IgD-negative memory B cell (primary cell): Measurements from ENCODE around the gene MYO16. TPM values are rescaled to one million over a fixed set of nuclear protein-coding genes. Genes with fewer than 3 reads are reported as not detected.

Source experiments
- H3K27ac Mint-ChIP-seq, 3 donors: one replicate each; pipeline ENCODE4 v1.8.0; 2020 to 2022; ENCODE audit warnings: mild to moderate bottlenecking in 3 of 3, mixed read lengths in 3 of 3, moderate library complexity in 1 of 3
- H3K27me3 Mint-ChIP-seq: one replicate; pipeline ENCODE4 v1.8.0; 2021; ENCODE audit warnings: mixed read lengths
- H3K36me3 Mint-ChIP-seq: one replicate; pipeline ENCODE4 v1.8.0; 2020; ENCODE audit warnings: mild to moderate bottlenecking, mixed read lengths
- H3K4me1 Mint-ChIP-seq, 3 donors: one replicate each; pipeline ENCODE4 v1.8.0; 2020 to 2022; ENCODE audit warnings: mixed read lengths in 3 of 3, mild to moderate bottlenecking in 1 of 3
- H3K4me3 Mint-ChIP-seq, 4 donors: one replicate each; pipeline ENCODE4 v1.8.0; 2020 to 2022; ENCODE audit warnings: mild to moderate bottlenecking in 4 of 4, mixed read lengths in 4 of 4, moderate library complexity in 3 of 4
- H3K9me3 Mint-ChIP-seq, 3 donors: one replicate each; pipeline ENCODE4 v1.8.0; 2020 to 2021; ENCODE audit warnings: mixed read lengths in 3 of 3, mild to moderate bottlenecking in 1 of 3
- polyA plus RNA-seq: library from polyadenylated mRNA; unstranded; fragments of 300-500 nt; fragmentation: Illumina TruSeq; gene quantifications from one replicate; pipeline ENCODE4 v1.2.3, GENCODE V29; 2021

The MYO16 gene
- polyA plus RNA-seq, 1 donor from 2014 or later, result not detected

GRCh38 chr13:109160887-109161669 lies 531.7 kb downstream of the MYO16 start:
- Mint-ChIP-seq H3K4me3 (peak overlapping the region in 1 of 4 donors; percentile 58), H3K36me3 (peaks cover 4% of the 10 kb centered on the region), H3K27me3 (peaks cover 25% of the 10 kb centered on the region), H3K4me1 (peaks cover 28 to 36% (median 30%) of the 10 kb centered on the region in 3 donors), H3K9me3 (no peaks in the 10 kb centered on the region), H3K27ac (peak overlapping the region in 1 of 3 donors; percentile 23)

GRCh38 chr13:109162248-109163036 lies 533.0 kb downstream of the MYO16 start:
- Mint-ChIP-seq H3K4me1 (peaks cover 28 to 34% (median 30%) of the 10 kb centered on the region in 3 donors), H3K27me3 (peaks cover 23% of the 10 kb centered on the region), H3K27ac (peak overlapping the region; percentile 84 to 92 (median 88)), H3K4me3 (peak overlapping the region; percentile 31 to 86 (median 73)), H3K9me3 (no peaks in the 10 kb centered on the region), H3K36me3 (peaks cover 4% of the 10 kb centered on the region)

- Mint-ChIP-seq H3K4me3 (peak overlapping the region in 1 of 4 donors; percentile 8), H3K36me3 (peaks cover 4% of the 10 kb centered on the region), H3K27ac (peak overlapping the region in 1 of 3 donors; percentile 88), H3K27me3 (peaks cover 18% of the 10 kb centered on the region), H3K4me1 (peaks cover 28 to 34% (median 30%) of the 10 kb centered on the region in 3 donors), H3K9me3 (no peaks in the 10 kb centered on the region)
Observed at GRCh38 chr13:109163037-109163379, 533.6 kb downstream of the MYO16 start.

GRCh38 chr13:109165417-109165904 lies 536.0 kb downstream of the MYO16 start:
- no peaks in the 10 kb centered on the region for H3K9me3 Mint-ChIP-seq
- no peak overlapping the region for H3K4me3 Mint-ChIP-seq
- no peaks in the 10 kb centered on the region for H3K36me3 Mint-ChIP-seq
- H3K4me1 Mint-ChIP-seq, result peaks cover 22 to 25% (median 24%) of the 10 kb centered on the region in 3 donors
- peaks cover 9% of the 10 kb centered on the region for H3K27me3 Mint-ChIP-seq
- no peak overlapping the region for H3K27ac Mint-ChIP-seq

GRCh38 chr13:109166804-109167203 lies 537.4 kb downstream of the MYO16 start:
- no peaks in the 10 kb centered on the region for H3K9me3 Mint-ChIP-seq
- peaks cover 13% of the 10 kb centered on the region in 3 donors for H3K4me1 Mint-ChIP-seq
- no peaks in the 10 kb centered on the region for H3K36me3 Mint-ChIP-seq
- H3K4me3 Mint-ChIP-seq, result no peak overlapping the region
- peaks cover 9% of the 10 kb centered on the region for H3K27me3 Mint-ChIP-seq
- H3K27ac Mint-ChIP-seq, result no peak overlapping the region

- no peak overlapping the region for H3K4me3 Mint-ChIP-seq
- peaks cover 0 to 1% (median 0%) of the 10 kb centered on the region in 3 donors for H3K9me3 Mint-ChIP-seq
- no peaks in the 10 kb centered on the region for H3K36me3 Mint-ChIP-seq
- no peaks in the 10 kb centered on the region for H3K27me3 Mint-ChIP-seq
- no peaks in the 10 kb centered on the region for H3K4me1 Mint-ChIP-seq
- H3K27ac Mint-ChIP-seq, result no peak overlapping the region
Observed at GRCh38 chr13:109172136-109172535, 542.7 kb downstream of the MYO16 start.

GRCh38 chr13:109175666-109176065 lies 546.3 kb downstream of the MYO16 start:
- Mint-ChIP-seq H3K36me3 (no peaks in the 10 kb centered on the region), H3K4me1 (no peaks in the 10 kb centered on the region), H3K4me3 (no peak overlapping the region), H3K27ac (no peak overlapping the region), H3K9me3 (peaks cover 0 to 1% (median 0%) of the 10 kb centered on the region in 3 donors), H3K27me3 (peaks cover 2% of the 10 kb centered on the region)

GRCh38 chr13:109180905-109181425 lies 551.6 kb downstream of the MYO16 start:
- H3K9me3 Mint-ChIP-seq, result peaks cover 0 to 1% (median 0%) of the 10 kb centered on the region in 3 donors
- H3K4me3 Mint-ChIP-seq, result no peak overlapping the region
- H3K4me1 Mint-ChIP-seq, result peaks cover 0 to 5% (median 0%) of the 10 kb centered on the region in 3 donors

GRCh38 chr13:109182777-109183465 lies 553.5 kb downstream of the MYO16 start:
- H3K9me3 Mint-ChIP-seq, result no peaks in the 10 kb centered on the region
- no peak overlapping the region for H3K4me3 Mint-ChIP-seq
- no peaks in the 10 kb centered on the region for H3K36me3 Mint-ChIP-seq

More at GRCh38 chr13:109180905-109181425, 551.6 kb downstream of the MYO16 start:
- H3K36me3 Mint-ChIP-seq, result no peaks in the 10 kb centered on the region
- H3K27me3 Mint-ChIP-seq, result peaks cover 2% of the 10 kb centered on the region
- H3K27ac Mint-ChIP-seq, result no peak overlapping the region

GRCh38 chr13:109191413-109191812 lies 562.0 kb downstream of the MYO16 start:
- H3K9me3 Mint-ChIP-seq, result no peaks in the 10 kb centered on the region
- H3K27me3 Mint-ChIP-seq, result peaks cover 6% of the 10 kb centered on the region
- H3K4me3 Mint-ChIP-seq, result no peak overlapping the region
- H3K36me3 Mint-ChIP-seq, result no peaks in the 10 kb centered on the region
- H3K4me1 Mint-ChIP-seq, result no peaks in the 10 kb centered on the region
- no peak overlapping the region for H3K27ac Mint-ChIP-seq

More at GRCh38 chr13:109182777-109183465, 553.5 kb downstream of the MYO16 start:
- Mint-ChIP-seq H3K27me3 (peaks cover 2% of the 10 kb centered on the region), H3K4me1 (peaks cover 0 to 5% (median 0%) of the 10 kb centered on the region in 3 donors), H3K27ac (no peak overlapping the region)

GRCh38 chr13:109192306-109192705 lies 562.9 kb downstream of the MYO16 start:
- no peaks in the 10 kb centered on the region for H3K9me3 Mint-ChIP-seq
- no peaks in the 10 kb centered on the region for H3K4me1 Mint-ChIP-seq
- H3K36me3 Mint-ChIP-seq, result no peaks in the 10 kb centered on the region
- peaks cover 7% of the 10 kb centered on the region for H3K27me3 Mint-ChIP-seq
- no peak overlapping the region for H3K4me3 Mint-ChIP-seq
- H3K27ac Mint-ChIP-seq, result peak overlapping the region in 1 of 3 donors; percentile 11

- Mint-ChIP-seq H3K4me3 (no peak overlapping the region), H3K9me3 (no peaks in the 10 kb centered on the region), H3K4me1 (no peaks in the 10 kb centered on the region), H3K27ac (no peak overlapping the region), H3K27me3 (peaks cover 7% of the 10 kb centered on the region), H3K36me3 (no peaks in the 10 kb centered on the region)
Observed at GRCh38 chr13:109196948-109197347, 567.5 kb downstream of the MYO16 start.

GRCh38 chr13:109198585-109198984 lies 569.2 kb downstream of the MYO16 start:
- Mint-ChIP-seq H3K36me3 (no peaks in the 10 kb centered on the region), H3K27me3 (peaks cover 7% of the 10 kb centered on the region), H3K4me3 (no peak overlapping the region), H3K9me3 (no peaks in the 10 kb centered on the region), H3K27ac (no peak overlapping the region), H3K4me1 (no peaks in the 10 kb centered on the region)

- Mint-ChIP-seq H3K4me3 (no peak overlapping the region), H3K36me3 (no peaks in the 10 kb centered on the region), H3K27ac (no peak overlapping the region), H3K9me3 (no peaks in the 10 kb centered on the region), H3K27me3 (peaks cover 7% of the 10 kb centered on the region), H3K4me1 (no peaks in the 10 kb centered on the region)
Observed at GRCh38 chr13:109199280-109199679, 569.9 kb downstream of the MYO16 start.
